Measurements from ENCODE around the gene RNF148.

DNA sequence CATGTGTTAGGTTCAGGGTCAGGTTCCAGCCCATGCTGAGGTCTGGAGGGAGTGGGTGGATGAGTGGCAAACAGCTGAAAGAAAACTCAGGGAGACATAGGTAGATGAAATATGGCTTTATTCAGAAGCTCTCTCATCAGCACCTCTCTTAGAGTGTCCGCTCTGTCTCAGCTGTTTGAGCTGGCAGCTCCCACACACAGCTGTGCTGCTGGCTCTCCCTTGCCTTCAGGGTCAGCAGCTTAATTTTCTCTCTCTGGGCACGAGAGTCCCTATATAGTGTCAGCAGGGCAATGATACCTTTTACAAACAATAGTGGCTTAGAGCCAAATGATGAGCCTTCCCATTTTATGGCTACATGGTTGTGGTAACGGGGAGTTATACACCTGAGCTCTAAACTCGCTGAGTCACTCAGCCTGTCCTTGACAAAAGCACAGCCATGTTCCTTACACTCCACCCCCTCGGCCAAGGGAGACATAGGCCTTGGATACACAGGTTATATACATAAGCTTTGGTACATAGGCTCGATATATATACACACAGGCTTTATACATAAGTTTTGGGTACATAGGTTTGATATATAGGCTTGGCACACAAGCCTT lies 14.2 kb downstream of the RNF148 start:
- no peak for TF ChIP-seq POLR2A (IDR thresholded peaks at IDR 0.05)
- TF ChIP-seq, protein P1, sequence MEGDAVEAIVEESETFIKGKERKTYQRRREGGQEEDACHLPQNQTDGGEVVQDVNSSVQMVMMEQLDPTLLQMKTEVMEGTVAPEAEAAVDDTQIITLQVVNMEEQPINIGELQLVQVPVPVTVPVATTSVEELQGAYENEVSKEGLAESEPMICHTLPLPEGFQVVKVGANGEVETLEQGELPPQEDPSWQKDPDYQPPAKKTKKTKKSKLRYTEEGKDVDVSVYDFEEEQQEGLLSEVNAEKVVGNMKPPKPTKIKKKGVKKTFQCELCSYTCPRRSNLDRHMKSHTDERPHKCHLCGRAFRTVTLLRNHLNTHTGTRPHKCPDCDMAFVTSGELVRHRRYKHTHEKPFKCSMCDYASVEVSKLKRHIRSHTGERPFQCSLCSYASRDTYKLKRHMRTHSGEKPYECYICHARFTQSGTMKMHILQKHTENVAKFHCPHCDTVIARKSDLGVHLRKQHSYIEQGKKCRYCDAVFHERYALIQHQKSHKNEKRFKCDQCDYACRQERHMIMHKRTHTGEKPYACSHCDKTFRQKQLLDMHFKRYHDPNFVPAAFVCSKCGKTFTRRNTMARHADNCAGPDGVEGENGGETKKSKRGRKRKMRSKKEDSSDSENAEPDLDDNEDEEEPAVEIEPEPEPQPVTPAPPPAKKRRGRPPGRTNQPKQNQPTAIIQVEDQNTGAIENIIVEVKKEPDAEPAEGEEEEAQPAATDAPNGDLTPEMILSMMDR (IDR thresholded peaks at IDR 0.05) = no peak
- no peak for TF ChIP-seq POLR2AphosphoS5 (IDR thresholded peaks at IDR 0.05)

Measured in upper lobe of left lung (tissue), 4 donors.